DOHH2 (cell line): ENCODE results near the gene RCOR1.

ENCODE experiments used
- H3F3A ChIP-seq: fragments of 200-600 bp; sonication (generic), shearing (Covaris generic); 2 replicates; pipeline ENCODE4 v1.6.0; 2016; ENCODE audit warnings: antibody characterized with exemption, mild to moderate bottlenecking; ENCODE audit not compliant: control insufficient read depth, insufficient read depth
- H3K27ac ChIP-seq: fragments of 200-600 bp; sonication (generic); 2 replicates; pipeline ENCODE4 v1.5.1; 2014; ENCODE audit warnings: low read depth, mild to moderate bottlenecking, low read length, moderate library complexity
- H3K27me3 ChIP-seq: fragments of 200-600 bp; sonication (generic); 2 replicates; pipeline ENCODE4 v1.6.1; 2014; ENCODE audit warnings: mild to moderate bottlenecking, low read length, mixed read lengths; ENCODE audit not compliant: control insufficient read depth
- H3K36me3 ChIP-seq: fragments of 200-600 bp; sonication (generic); 2 replicates; pipeline ENCODE4 v1.6.1; 2014; ENCODE audit warnings: mild to moderate bottlenecking, low read length, moderate library complexity, mixed read lengths; ENCODE audit not compliant: control insufficient read depth
- H3K4me1 ChIP-seq: fragments of 200-600 bp; sonication (generic); 2 replicates; pipeline ENCODE4 v1.6.1; 2014; ENCODE audit warnings: mild to moderate bottlenecking, low read length, mixed read lengths; ENCODE audit not compliant: control insufficient read depth
- H3K4me2 ChIP-seq: fragments of 200-600 bp; sonication (generic); 2 replicates; pipeline ENCODE4 v1.6.0; 2014; ENCODE audit warnings: mild to moderate bottlenecking, low read length, moderate library complexity
- H3K4me3 ChIP-seq: fragments of 200-600 bp; sonication (generic); 2 replicates; pipeline ENCODE4 v1.5.1; 2014; ENCODE audit warnings: mild to moderate bottlenecking, low read length, mixed read lengths
- H3K79me2 ChIP-seq: fragments of 200-600 bp; sonication (generic); 2 replicates; pipeline ENCODE4 v1.6.1; 2014; ENCODE audit warnings: mild to moderate bottlenecking, low read length, mixed read lengths; ENCODE audit not compliant: control insufficient read depth
- H3K9me2 ChIP-seq: fragments of 200-600 bp; sonication (generic); replicated peaks from 2 replicates; pipeline ENCODE4 v1.6.1; 2014; ENCODE audit warnings: mild to moderate bottlenecking, low read length, mixed read lengths; ENCODE audit not compliant: control insufficient read depth
- H3K9me3 ChIP-seq: fragments of 200-600 bp; sonication (generic); 2 replicates; pipeline ENCODE4 v1.6.1; 2014; ENCODE audit warnings: antibody characterized with exemption, low read length, mixed read lengths; ENCODE audit not compliant: control insufficient read depth, insufficient read depth
- H4K20me1 ChIP-seq: fragments of 200-600 bp; sonication (generic); 2 replicates; pipeline ENCODE4 v1.6.0; 2014; ENCODE audit warnings: low read depth, mild to moderate bottlenecking, antibody characterized with exemption, low read length, moderate library complexity; ENCODE audit not compliant: control insufficient read depth, insufficient read depth
- CTCF ChIP-seq: fragments of 200-600 bp; sonication (generic); IDR thresholded peaks from one replicate; pipeline ENCODE4 v1.5.1; 2014; ENCODE audit warnings: antibody characterized with exemption, mild to moderate bottlenecking, low read depth, low read length; ENCODE audit not compliant: poor library complexity, severe bottlenecking
- EZH2phosphoT487 ChIP-seq: fragments of 200-600 bp; sonication (generic); IDR thresholded peaks from 2 replicates; pipeline ENCODE4 v1.6.1; 2017; ENCODE audit warnings: borderline replicate concordance, mild to moderate bottlenecking, antibody characterized with exemption, low read length, moderate library complexity, mixed read lengths

RCOR1 gene

GRCh38 chr14:102591944-102592762, at the start of gene RCOR1:
RCOR1 (plus strand) TSS chr14:102592649; CDS start chr14:102592887, 238 bp downstream.
- no peaks in the 10 kb centered on the region for H3K27me3 ChIP-seq
- H3K9me3 ChIP-seq = no peaks in the 10 kb centered on the region
- peak within 1 kb of the TSS; percentile 98 for H3K4me3 ChIP-seq
- H3K9me2 ChIP-seq = no peaks in the 10 kb centered on the region
- TF ChIP-seq EZH2phosphoT487 = no peak
- no peak for TF ChIP-seq CTCF
- H3K4me2 ChIP-seq = peak within 1 kb of the TSS; percentile 82
- peaks cover 43% of the 10 kb centered on the region for H3K79me2 ChIP-seq
- peaks cover 27% of the 10 kb centered on the region for H3K36me3 ChIP-seq
- peaks cover 20% of the 10 kb centered on the region for H3K4me1 ChIP-seq
- peaks cover 11% of the 10 kb centered on the region for H3F3A ChIP-seq
- H4K20me1 ChIP-seq = peaks cover 13% of the 10 kb centered on the region; the same call in 1 of the 2 replicates
- peak within 1 kb of the TSS; percentile 91 for H3K27ac ChIP-seq

- Histone ChIP-seq H3K27ac (no peak overlapping the region), H3K9me2 (no peaks in the 10 kb centered on the region), H3F3A (peaks cover 7% of the 10 kb centered on the region; the same call in 1 of the 2 replicates), H3K4me1 (peaks cover 31% of the 10 kb centered on the region), H3K27me3 (peaks cover 40% of the 10 kb centered on the region), H4K20me1 (no peaks in the 10 kb centered on the region), H3K4me3 (peak overlapping the region; percentile 27), H3K9me3 (no peaks in the 10 kb centered on the region), H3K4me2 (peak overlapping the region; percentile 48), H3K79me2 (no peaks in the 10 kb centered on the region), H3K36me3 (no peaks in the 10 kb centered on the region)
- TF ChIP-seq CTCF (no peak), EZH2phosphoT487 (peak; percentile 30; the same call in 1 of the 2 replicates)
Observed at GRCh38 chr14:102544046-102544746, 48.3 kb upstream of the RCOR1 start.

GRCh38 chr14:102544747-102545460, 47.5 kb upstream of the RCOR1 start:
- peak overlapping the region; percentile 27 for H3K4me3 ChIP-seq
- H3K4me1 ChIP-seq = peaks cover 31% of the 10 kb centered on the region
- peaks cover 40% of the 10 kb centered on the region for H3K27me3 ChIP-seq
- no peaks in the 10 kb centered on the region for H3K9me3 ChIP-seq
- H3F3A ChIP-seq = peaks cover 7% of the 10 kb centered on the region; the same call in 1 of the 2 replicates
- no peaks in the 10 kb centered on the region for H3K9me2 ChIP-seq
- H4K20me1 ChIP-seq = no peaks in the 10 kb centered on the region
- H3K36me3 ChIP-seq = no peaks in the 10 kb centered on the region
- TF ChIP-seq CTCF (no peak), EZH2phosphoT487 (peak; percentile 60; the same call in 1 of the 2 replicates)
- no peaks in the 10 kb centered on the region for H3K79me2 ChIP-seq
- no peak overlapping the region for H3K27ac ChIP-seq
- H3K4me2 ChIP-seq = peak overlapping the region; percentile 48
